ENCODE data around the gene RAB21. TPM values are rescaled to one million over a fixed set of nuclear protein-coding genes. Genes with fewer than 3 reads are reported as not detected.

RAB21 gene
- total RNA-seq, 2 donors from 2014 or later = 20.8 to 23.7 TPM

DNA sequence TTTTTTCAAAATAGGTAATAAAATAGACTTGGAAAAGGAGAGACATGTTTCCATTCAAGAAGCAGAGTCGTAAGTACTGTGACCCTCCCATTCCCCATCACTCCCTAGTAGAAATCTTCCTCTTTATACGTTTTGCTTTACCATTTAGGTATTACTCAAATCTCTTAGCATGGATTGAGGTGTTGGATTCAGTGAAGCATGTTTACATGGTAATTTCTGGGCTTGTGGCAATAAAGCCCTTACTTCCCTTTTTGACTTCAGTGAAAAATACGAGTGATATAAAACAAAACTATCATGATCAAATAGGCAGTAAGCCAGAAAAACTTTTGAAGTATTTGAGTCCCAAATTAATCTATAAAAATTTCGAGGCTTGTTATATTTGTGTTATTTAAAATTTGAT, 27.4 kb downstream of the RAB21 start:
- H3K36me3 ChIP-seq = no peaks in the 10 kb centered on the region
- intact Hi-C loops (cut with DNase I) = loop anchor here (5.0 kb wide), 1 partner anchor 65 kb away; no protein-coding TSS in a partner anchor
- TF ChIP-seq CTCF (IDR thresholded peaks at IDR 0.05) (no peak), POLR2A (IDR thresholded peaks at IDR 0.05) (no peak), POLR2AphosphoS5 (IDR thresholded peaks at IDR 0.05) (no peak)
- no peaks in the 10 kb centered on the region for H3K4me1 ChIP-seq (replicated peaks)
- 63% methylated on average over 4 of the region's 4 CpGs for WGBS
- no peaks in the 10 kb centered on the region for H3K27me3 ChIP-seq (replicated peaks; ENCODE audit: insufficient read depth)
- H3K27ac ChIP-seq = no peak overlapping the region
- no peaks in the 10 kb centered on the region for H3K9me3 ChIP-seq
- DNase-seq (ENCODE audit: low spot score) = no peak
- no peak overlapping the region for H3K4me3 ChIP-seq

- H3K36me3 ChIP-seq = no peaks in the 10 kb centered on the region
- intact Hi-C loops (cut with DNase I) = no loop called here
These were observed 32.2 kb downstream of the RAB21 start for GRCh38 chr12:71786829-71787228.

DNA sequence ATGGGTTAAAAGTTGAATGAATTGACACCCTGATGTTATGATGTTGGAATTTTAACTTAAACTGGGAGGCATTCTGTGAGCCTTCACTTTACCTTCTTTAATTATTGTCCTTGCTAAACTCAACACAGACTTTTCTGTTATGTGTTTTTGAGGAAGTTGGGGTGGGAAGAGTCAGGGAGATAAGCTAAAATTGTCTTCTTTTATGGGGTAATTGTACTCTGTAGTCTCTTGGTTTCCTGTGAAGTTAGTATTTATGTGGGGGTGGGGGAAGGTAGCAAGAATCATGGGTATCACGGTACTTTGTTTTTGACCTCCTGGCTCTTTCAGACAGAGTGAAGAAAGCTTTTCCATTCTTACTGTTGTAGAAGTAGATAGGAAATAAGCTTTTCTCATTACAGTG, 32.9 kb downstream of the RAB21 start:
- H3K36me3 ChIP-seq = no peaks in the 10 kb centered on the region
- intact Hi-C loops (cut with DNase I) = no loop called here
- H3K4me1 ChIP-seq (replicated peaks) = no peaks in the 10 kb centered on the region
- WGBS = 86% methylated on average over 1 of the region's 1 CpG
- H3K9me3 ChIP-seq = no peaks in the 10 kb centered on the region
- H3K27me3 ChIP-seq (replicated peaks; ENCODE audit: insufficient read depth) = no peaks in the 10 kb centered on the region
- no peak for DNase-seq (ENCODE audit: low spot score)
- H3K4me3 ChIP-seq = no peak overlapping the region
- TF ChIP-seq POLR2AphosphoS5 (IDR thresholded peaks at IDR 0.05) (peak; percentile 12), POLR2A (IDR thresholded peaks at IDR 0.05) (no peak)
- H3K27ac ChIP-seq = peak overlapping the region; percentile 45 to 67

More at GRCh38 chr12:71786829-71787228, 32.2 kb downstream of the RAB21 start:
- no peak for TF ChIP-seq POLR2A (IDR thresholded peaks at IDR 0.05)
- no peak for TF ChIP-seq CTCF (IDR thresholded peaks at IDR 0.05)
- TF ChIP-seq POLR2AphosphoS5 (IDR thresholded peaks at IDR 0.05) = peak; percentile 86
- 36% methylated on average over 1 of the region's 1 CpG for WGBS
- no peak overlapping the region for H3K4me3 ChIP-seq
- no peaks in the 10 kb centered on the region for H3K27me3 ChIP-seq (replicated peaks; ENCODE audit: insufficient read depth)
- peak overlapping the region; percentile 45 to 67 for H3K27ac ChIP-seq
- no peaks in the 10 kb centered on the region for H3K4me1 ChIP-seq (replicated peaks)
- peak; percentile 28 for DNase-seq (ENCODE audit: low spot score)
- H3K9me3 ChIP-seq = no peaks in the 10 kb centered on the region

- H3K27me3 ChIP-seq (replicated peaks; ENCODE audit: insufficient read depth) = no peaks in the 10 kb centered on the region
- H3K36me3 ChIP-seq = no peaks in the 10 kb centered on the region
- intact Hi-C loops (cut with DNase I) = no loop called here
- DNase-seq (ENCODE audit: low spot score) = no peak
- 62% methylated on average over 1 of the region's 1 CpG for WGBS
- H3K4me3 ChIP-seq = no peak overlapping the region
- TF ChIP-seq CTCF (IDR thresholded peaks at IDR 0.05) (no peak), POLR2A (IDR thresholded peaks at IDR 0.05) (no peak), POLR2AphosphoS5 (IDR thresholded peaks at IDR 0.05) (no peak)
- H3K4me1 ChIP-seq (replicated peaks) = no peaks in the 10 kb centered on the region
- no peak overlapping the region for H3K27ac ChIP-seq
- H3K9me3 ChIP-seq = no peaks in the 10 kb centered on the region
These were observed 35.7 kb downstream of the RAB21 start for GRCh38 chr12:71790331-71790730.

DNA sequence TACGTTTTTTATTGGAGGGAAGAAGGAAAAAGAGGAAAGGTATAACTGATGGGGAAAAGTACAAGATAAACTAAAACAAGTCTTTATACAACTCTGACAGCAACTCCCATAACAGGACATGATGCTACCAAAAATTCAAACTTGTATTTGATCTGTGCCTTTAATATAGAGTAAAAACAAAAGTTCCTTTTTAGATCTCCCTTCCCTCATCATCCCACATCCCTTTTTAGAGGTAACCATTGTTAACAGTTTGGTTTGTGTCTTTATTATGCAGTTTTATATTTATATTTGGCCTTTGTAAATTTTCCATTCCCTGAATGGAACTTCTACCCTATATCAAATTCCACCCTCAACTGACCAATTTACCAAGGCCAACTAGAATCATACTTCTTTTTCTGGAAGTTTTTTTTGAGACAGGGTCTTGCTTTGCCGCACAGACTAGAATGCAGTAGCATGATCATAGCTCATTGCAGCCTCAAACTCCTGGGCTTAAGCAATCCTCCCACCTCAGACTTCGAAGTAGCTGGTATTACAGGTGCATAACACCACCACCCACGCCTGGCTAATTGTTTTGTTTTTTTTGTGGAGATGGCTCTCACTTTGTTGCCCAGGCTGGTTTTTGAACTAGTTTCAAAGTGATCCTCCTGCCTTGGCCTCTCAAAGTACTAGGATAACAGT, 36.9 kb downstream of the RAB21 start:
- Histone ChIP-seq H3K4me3 (no peak overlapping the region), H3K9me3 (no peaks in the 10 kb centered on the region), H3K36me3 (no peaks in the 10 kb centered on the region), H3K4me1 (replicated peaks) (no peaks in the 10 kb centered on the region), H3K27ac (no peak overlapping the region), H3K27me3 (replicated peaks; ENCODE audit: insufficient read depth) (no peaks in the 10 kb centered on the region)
- TF ChIP-seq POLR2AphosphoS5 (IDR thresholded peaks at IDR 0.05) (no peak), CTCF (IDR thresholded peaks at IDR 0.05) (no peak), POLR2A (IDR thresholded peaks at IDR 0.05) (no peak)
- DNase-seq (ENCODE audit: low spot score) = no peak
- intact Hi-C loops (cut with DNase I) = no loop called here
- WGBS = 75% methylated on average over 4 of the region's 4 CpGs
